Left ventricle myocardium superior (tissue), 1 donor: ENCODE measurements around the gene LRRFIP1. TPM values are rescaled to one million over a fixed set of nuclear protein-coding genes. Genes with fewer than 3 reads are reported as not detected.

Experiments used
- ATAC-seq: fragments of 200-7000 bp; cut with Tn5 transposase; one replicate; pipeline ENCODE4 v1.9.1; 2020; ENCODE audit warnings: mild to moderate bottlenecking, moderate library complexity
- DNase-seq: peaks from one replicate; pipeline ENCODE4 v3.0.0-alpha.2; 2020
- intact Hi-C: fragments of 100-400 bp; cut with micrococcal nuclease; formaldehyde crosslinking; loops from one replicate; pipeline ENCODE4 v1.11.0; 2022
- total RNA-seq: library from RNA; stranded (reverse); fragmentation: NEBNext Ultra II Directional; extraction: Animal tissue kit (Norgen Biotek cat#: 25700); gene quantifications from one replicate; pipeline ENCODE4 v1.2.1, GENCODE V29; 2021
- donor health status: DM: no; HTN: yes; CAD: no; lungs with severe emphysema.

LRRFIP1 gene
- total RNA-seq, 1 donor from 2014 or later, result 101 TPM

DNA sequence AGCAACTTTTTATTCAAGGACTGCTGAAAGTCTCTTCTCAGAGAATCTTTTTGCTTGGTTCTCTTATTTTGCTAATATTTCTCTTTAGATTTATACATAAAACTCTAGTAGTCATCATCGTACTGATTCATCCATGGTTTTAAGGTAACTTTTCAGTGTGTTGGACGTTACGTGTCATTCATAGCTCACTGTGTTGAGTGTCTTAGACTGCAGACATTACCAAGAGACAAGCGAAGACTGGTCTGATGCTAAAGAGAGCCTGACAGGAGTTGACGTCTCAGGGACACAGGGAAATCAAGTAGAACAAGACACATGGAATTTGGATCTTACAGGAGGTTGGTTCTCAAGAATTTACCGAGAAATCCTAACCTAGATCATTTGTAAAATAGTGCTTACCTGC, 196.7 kb downstream of the LRRFIP1 start:
- DNase-seq (no peak), ATAC-seq (no peak)
- intact Hi-C loops, result no loop called here

DNA sequence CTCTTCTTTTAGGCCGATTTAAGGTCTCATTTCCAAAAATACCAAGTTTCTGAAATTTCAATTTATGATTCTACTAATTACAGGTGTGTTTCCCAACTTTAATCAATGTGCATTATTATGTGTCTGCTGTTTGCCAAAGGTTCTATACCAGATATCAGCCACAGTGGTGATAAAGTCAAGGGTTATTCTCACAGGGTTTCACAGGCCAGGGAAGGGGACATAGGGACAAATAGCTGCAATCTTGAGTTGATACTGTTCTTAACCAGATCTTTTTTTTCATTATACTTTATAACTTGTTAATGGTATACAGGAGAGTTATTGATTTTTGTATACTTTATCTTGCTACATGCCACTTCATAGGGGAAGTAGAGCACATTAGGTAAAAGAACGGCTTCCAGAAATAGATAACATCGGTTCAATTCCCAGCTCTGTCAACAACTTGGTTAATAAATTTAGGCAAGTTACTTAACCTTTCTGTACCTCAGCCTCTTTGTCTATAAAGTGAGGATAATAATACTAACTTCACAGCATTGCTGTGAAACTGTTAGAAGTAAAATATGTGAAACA, 200.1 kb downstream of the LRRFIP1 start:
- intact Hi-C loops, result no loop called here
- ATAC-seq (no peak), DNase-seq (no peak)

Other genes with a start within 250 kb of the LRRFIP1 start
- gene COL6A3, start 213.4 kb upstream of the LRRFIP1 start, total RNA-seq, result 59.5 TPM
- 88.9 TPM for gene MLPH, start 140.3 kb upstream of the LRRFIP1 start, total RNA-seq
- not detected for gene PRLH, start 61.0 kb upstream of the LRRFIP1 start, total RNA-seq
- 3.2 TPM for gene RAB17, start 36.9 kb upstream of the LRRFIP1 start, total RNA-seq
- 0.32 TPM for gene RBM44, start 171.2 kb downstream of the LRRFIP1 start, total RNA-seq
- 151 TPM for gene RAMP1, start 232.0 kb downstream of the LRRFIP1 start, total RNA-seq